A549 treated with dexamethasone at 1 μM for 4 hours (cell line): Measurements from ENCODE around the gene IFNAR2. TPM values are rescaled to one million over a fixed set of nuclear protein-coding genes. Genes with fewer than 3 reads are reported as not detected.

Experiments used
- total RNA-seq: library from RNA; stranded (reverse); fragments of 200-300 nt; extraction: Qiagen RNA extraction; gene quantifications from 5 replicates; pipeline ENCODE4 v1.2.3, GENCODE V29; 2022

IFNAR2 gene
- total RNA-seq: 13.7 to 16.1 TPM (median 13.9 TPM) in 5 replicates

GRCh38 chr21:33229784-33230544 lies at the start of gene IFNAR2:
Gene IFNAR2 (plus strand): TSS chr21:33229938. CDS start chr21:33241923, 11,985 bp downstream.

GRCh38 chr21:33266050-33266788 lies 36.5 kb downstream of the IFNAR2 start, which contains the start of gene IL10RB:
Gene IL10RB (plus strand): TSS chr21:33266367. CDS start chr21:33266466, 99 bp downstream.

Other genes with a start within 250 kb of the IFNAR2 start
- gene OLIG2, start 204.0 kb upstream of the IFNAR2 start, total RNA-seq: 0.02 TPM in 1 of 5 replicates, not detected in the others
- not detected in 5 replicates for gene OLIG1, start 159.8 kb upstream of the IFNAR2 start, total RNA-seq
- 16.8 to 19.4 TPM (median 18.0 TPM) in 5 replicates for gene IL10RB, start 36.4 kb downstream of the IFNAR2 start, total RNA-seq
- 14.9 to 22.6 TPM (median 17.7 TPM) in 5 replicates for gene IFNAR1, start 95.0 kb downstream of the IFNAR2 start, total RNA-seq
- gene IFNGR2, start 173.5 kb downstream of the IFNAR2 start, total RNA-seq: 52.4 to 60.1 TPM (median 56.5 TPM) in 5 replicates